Epithelial cell of esophagus (primary cell): ENCODE data around the gene HHAT.

Experiments
- DNase-seq: peaks from one replicate; pipeline ENCODE4 v3.0.0; 2010; ENCODE audit warnings: low read depth
- H3K4me3 ChIP-seq: 2 replicates; pipeline ENCODE4 v1.5.1; 2011; ENCODE audit warnings: mild to moderate bottlenecking, low read length, control low read depth
- TF ChIP-seq, protein P1 (sequence below): IDR thresholded peaks from 2 replicates; pipeline ENCODE4 v1.5.1; 2011; ENCODE audit warnings: low read depth, mild to moderate bottlenecking, low read length, control low read depth, inconsistent platforms; ENCODE audit not compliant: insufficient read depth; ENCODE audit errors: missing control alignments

HHAT gene

GRCh38 chr1:210674151-210674550 lies 345.4 kb downstream of the HHAT start:
- H3K4me3 ChIP-seq = no peak overlapping the region
- DNase-seq = no peak
- TF ChIP-seq, protein P1, sequence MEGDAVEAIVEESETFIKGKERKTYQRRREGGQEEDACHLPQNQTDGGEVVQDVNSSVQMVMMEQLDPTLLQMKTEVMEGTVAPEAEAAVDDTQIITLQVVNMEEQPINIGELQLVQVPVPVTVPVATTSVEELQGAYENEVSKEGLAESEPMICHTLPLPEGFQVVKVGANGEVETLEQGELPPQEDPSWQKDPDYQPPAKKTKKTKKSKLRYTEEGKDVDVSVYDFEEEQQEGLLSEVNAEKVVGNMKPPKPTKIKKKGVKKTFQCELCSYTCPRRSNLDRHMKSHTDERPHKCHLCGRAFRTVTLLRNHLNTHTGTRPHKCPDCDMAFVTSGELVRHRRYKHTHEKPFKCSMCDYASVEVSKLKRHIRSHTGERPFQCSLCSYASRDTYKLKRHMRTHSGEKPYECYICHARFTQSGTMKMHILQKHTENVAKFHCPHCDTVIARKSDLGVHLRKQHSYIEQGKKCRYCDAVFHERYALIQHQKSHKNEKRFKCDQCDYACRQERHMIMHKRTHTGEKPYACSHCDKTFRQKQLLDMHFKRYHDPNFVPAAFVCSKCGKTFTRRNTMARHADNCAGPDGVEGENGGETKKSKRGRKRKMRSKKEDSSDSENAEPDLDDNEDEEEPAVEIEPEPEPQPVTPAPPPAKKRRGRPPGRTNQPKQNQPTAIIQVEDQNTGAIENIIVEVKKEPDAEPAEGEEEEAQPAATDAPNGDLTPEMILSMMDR = no peak

- TF ChIP-seq, protein P1 = no peak
- no peak overlapping the region for H3K4me3 ChIP-seq
- DNase-seq = no peak
These were observed 347.8 kb downstream of the HHAT start for GRCh38 chr1:210676539-210676938.

DNA sequence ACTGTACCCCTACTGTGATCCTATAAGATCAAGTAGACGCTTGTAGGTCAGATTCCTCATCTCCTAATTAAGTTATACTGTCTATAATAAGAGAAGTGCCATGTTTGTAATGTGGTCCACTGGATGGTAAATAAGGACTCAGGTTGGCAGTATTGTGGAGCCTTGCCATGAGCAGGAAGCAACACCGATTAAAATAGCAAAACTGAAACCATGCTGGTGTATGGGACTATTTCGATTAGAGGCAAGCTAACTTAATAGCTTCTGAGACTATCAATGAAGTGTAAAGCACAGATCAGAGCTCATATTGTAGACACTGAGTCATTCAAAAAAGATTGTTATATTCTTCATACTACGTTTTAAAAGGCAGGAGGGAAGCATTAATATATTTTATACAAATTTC lies 348.8 kb downstream of the HHAT start:
- no peak for DNase-seq
- TF ChIP-seq, protein P1 = no peak
- no peak overlapping the region for H3K4me3 ChIP-seq

DNA sequence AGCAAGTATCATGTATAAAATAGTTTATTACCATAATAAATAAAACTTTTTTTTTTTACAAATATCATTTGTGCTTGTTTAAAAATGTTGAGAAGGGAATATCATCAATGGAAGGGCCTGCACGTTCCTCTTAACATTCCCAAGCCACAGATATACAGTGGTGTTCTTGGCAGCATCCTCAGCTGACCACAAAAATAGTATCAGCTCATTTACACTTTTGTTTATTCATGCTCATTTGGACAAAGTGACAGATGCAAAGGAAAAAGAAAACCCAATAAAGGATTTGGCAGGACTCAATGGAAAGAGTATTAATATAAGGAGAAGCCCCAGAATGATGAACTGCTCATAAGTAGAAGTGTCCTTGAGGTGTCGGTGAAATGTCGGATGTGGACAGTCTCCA lies 349.6 kb downstream of the HHAT start:
- H3K4me3 ChIP-seq = no peak overlapping the region
- DNase-seq = no peak
- TF ChIP-seq, protein P1 = no peak

DNA sequence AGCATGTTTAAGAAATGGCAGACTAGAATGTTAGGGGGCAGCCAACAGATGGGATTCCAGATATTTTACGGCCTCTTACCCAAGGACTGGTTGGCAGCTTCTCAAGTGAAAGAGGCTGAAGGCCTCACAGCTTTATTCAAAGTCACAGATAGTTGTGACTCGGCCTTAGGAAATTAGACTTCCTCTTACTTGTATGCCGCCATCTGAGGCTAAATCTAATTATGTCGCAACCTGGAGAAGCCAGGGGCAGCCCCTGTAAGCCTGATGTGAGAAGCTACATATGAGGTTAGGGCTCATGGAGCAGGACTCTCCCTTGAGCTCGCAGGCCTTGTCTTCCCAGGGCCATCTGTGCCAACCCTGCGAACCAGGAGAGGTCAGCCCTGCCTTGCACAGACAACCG lies 352.5 kb downstream of the HHAT start:
- TF ChIP-seq, protein P1 = no peak
- DNase-seq = no peak
- H3K4me3 ChIP-seq = no peak overlapping the region

- no peak for DNase-seq
- TF ChIP-seq, protein P1 = no peak
- no peak overlapping the region for H3K4me3 ChIP-seq
These were observed 354.8 kb downstream of the HHAT start for GRCh38 chr1:210683403-210684047.
